Astrocyte (in vitro differentiated cells and primary cell): Measurements from ENCODE around the gene ST6GALNAC2. TPM values are rescaled to one million over a fixed set of nuclear protein-coding genes. Genes with fewer than 3 reads are reported as not detected.

Experiments
- DNase-seq: peaks from one replicate; pipeline ENCODE4 v3.0.0-alpha.2; 2010; ENCODE audit warnings: low read depth
- FAIRE-seq: peaks from 2 replicates; lab custom pipeline; 2011; peaks lifted over from hg19 to GRCh38; lab: Jason Lieb, UNC
- H2AFZ ChIP-seq: 2 replicates; pipeline ENCODE4 v1.6.0; 2012; ENCODE audit warnings: low read depth, low read length, inconsistent platforms
- H3K27ac ChIP-seq: 2 replicates; pipeline ENCODE4 v1.5.1; 2011; ENCODE audit warnings: low read depth, low read length, inconsistent platforms
- H3K27me3 ChIP-seq: 2 replicates; pipeline ENCODE4 v1.6.0; 2011; ENCODE audit warnings: low read length, inconsistent platforms; ENCODE audit not compliant: insufficient read depth
- H3K36me3 ChIP-seq: 2 replicates; pipeline ENCODE4 v1.5.1; 2011; ENCODE audit warnings: low read length, inconsistent platforms; ENCODE audit not compliant: insufficient read depth
- H3K4me1 ChIP-seq: 2 replicates; pipeline ENCODE4 v1.5.1; 2011; ENCODE audit warnings: low read length, inconsistent platforms; ENCODE audit not compliant: insufficient read depth
- H3K4me2 ChIP-seq: 2 replicates; pipeline ENCODE4 v1.6.0; 2012; ENCODE audit warnings: low read length, inconsistent platforms
- H3K4me3 ChIP-seq: 2 replicates; pipeline ENCODE4 v1.5.1; 2011; ENCODE audit warnings: low read depth, mild to moderate bottlenecking, low read length, inconsistent platforms; ENCODE audit not compliant: insufficient read depth
- H3K79me2 ChIP-seq: 2 replicates; pipeline ENCODE4 v1.6.0; 2012; ENCODE audit warnings: mild to moderate bottlenecking, low read length, inconsistent platforms; ENCODE audit not compliant: insufficient read depth
- H3K9ac ChIP-seq: 2 replicates; pipeline ENCODE4 v1.6.0; 2012; ENCODE audit warnings: mild to moderate bottlenecking, low read length, inconsistent platforms
- H3K9me3 ChIP-seq: 2 replicates; pipeline ENCODE4 v1.5.1; 2012; ENCODE audit warnings: low read depth, mild to moderate bottlenecking, low read length, inconsistent platforms; ENCODE audit not compliant: insufficient read depth
- H4K20me1 ChIP-seq: 2 replicates; pipeline ENCODE4 v1.6.0; 2012; ENCODE audit warnings: low read length, inconsistent platforms; ENCODE audit not compliant: insufficient read depth
- H3K27ac Mint-ChIP-seq: one replicate; pipeline ENCODE4 v1.8.0; 2021; ENCODE audit warnings: mild to moderate bottlenecking, mixed read lengths; ENCODE audit not compliant: unreplicated experiment
- H3K27me3 Mint-ChIP-seq: one replicate; pipeline ENCODE4 v1.8.0; 2021; ENCODE audit warnings: low read depth, mixed read lengths; ENCODE audit not compliant: unreplicated experiment
- H3K36me3 Mint-ChIP-seq: one replicate; pipeline ENCODE4 v1.8.0; 2021; ENCODE audit warnings: low read depth, mixed read lengths; ENCODE audit not compliant: unreplicated experiment
- H3K4me1 Mint-ChIP-seq: one replicate; pipeline ENCODE4 v1.8.0; 2021; ENCODE audit warnings: low read depth, mixed read lengths; ENCODE audit not compliant: unreplicated experiment
- H3K4me3 Mint-ChIP-seq: one replicate; pipeline ENCODE4 v1.8.0; 2021; ENCODE audit warnings: mild to moderate bottlenecking, moderate library complexity, mixed read lengths; ENCODE audit not compliant: unreplicated experiment
- H3K9me3 Mint-ChIP-seq: one replicate; pipeline ENCODE4 v1.8.0; 2021; ENCODE audit warnings: mild to moderate bottlenecking, mixed read lengths; ENCODE audit not compliant: unreplicated experiment
- EZH2 ChIP-seq: IDR thresholded peaks from 2 replicates; pipeline ENCODE4 v1.6.1; 2012; ENCODE audit warnings: mild to moderate bottlenecking, low read length, inconsistent platforms; ENCODE audit not compliant: insufficient read depth
- total RNA-seq: library from RNA; stranded (reverse); gene quantifications from 2 replicates; pipeline ENCODE4 v1.2.1, GENCODE V29; 2021
- TF ChIP-seq, protein P1 (sequence below): IDR thresholded peaks from 2 replicates; pipeline ENCODE4 v1.5.1; 2011; ENCODE audit warnings: low read depth, mild to moderate bottlenecking, inconsistent platforms, low read length, moderate library complexity; ENCODE audit not compliant: insufficient read depth

Gene ST6GALNAC2
- total RNA-seq, 1 donor from 2014 or later, result 0.79 TPM

DNA sequence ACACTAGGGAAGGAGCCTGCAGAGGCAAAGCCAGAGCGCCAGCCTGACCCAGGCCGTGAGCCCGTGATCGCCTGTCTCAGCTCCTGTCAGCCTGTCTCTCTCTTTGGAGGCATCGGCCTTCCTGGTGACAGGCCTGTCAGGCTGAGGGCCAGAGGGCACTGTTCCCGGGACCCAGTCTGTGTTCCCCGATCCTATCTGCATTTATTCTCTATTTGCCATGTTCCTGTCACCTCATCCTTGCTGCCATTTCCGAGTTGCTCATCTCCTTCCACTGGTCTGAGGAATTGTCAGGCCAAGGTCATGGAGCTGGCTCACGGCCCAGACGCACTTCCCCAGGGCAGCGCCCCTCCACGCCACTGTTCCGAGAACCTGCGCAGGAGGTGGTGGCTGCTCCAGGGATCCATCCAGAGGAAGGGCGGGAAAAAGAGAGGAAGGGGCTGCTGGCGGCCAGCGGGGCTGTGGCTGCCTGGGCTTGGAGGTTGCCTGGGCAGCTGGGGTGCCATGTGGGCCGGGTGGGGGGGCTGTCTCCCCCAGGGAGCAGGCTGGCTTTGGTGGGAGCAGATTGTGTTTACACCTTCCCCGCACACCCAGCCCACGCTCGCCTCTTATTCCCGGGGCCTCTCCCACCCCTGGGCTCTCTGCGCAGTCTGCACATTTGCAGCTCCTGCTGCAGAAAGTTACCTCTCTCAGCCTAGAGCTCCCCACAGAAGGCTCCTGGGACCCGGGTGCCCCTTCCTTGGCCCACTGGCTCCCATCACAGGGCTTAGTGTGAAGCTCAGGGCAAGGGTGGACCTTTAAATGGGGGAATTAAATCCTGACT is 40.9 kb downstream of the ST6GALNAC2 start:
- H2AFZ ChIP-seq, result peak overlapping the region; percentile 16
- H3K79me2 ChIP-seq, result no peaks in the 10 kb centered on the region
- TF ChIP-seq EZH2, result no peak
- TF ChIP-seq, protein P1, sequence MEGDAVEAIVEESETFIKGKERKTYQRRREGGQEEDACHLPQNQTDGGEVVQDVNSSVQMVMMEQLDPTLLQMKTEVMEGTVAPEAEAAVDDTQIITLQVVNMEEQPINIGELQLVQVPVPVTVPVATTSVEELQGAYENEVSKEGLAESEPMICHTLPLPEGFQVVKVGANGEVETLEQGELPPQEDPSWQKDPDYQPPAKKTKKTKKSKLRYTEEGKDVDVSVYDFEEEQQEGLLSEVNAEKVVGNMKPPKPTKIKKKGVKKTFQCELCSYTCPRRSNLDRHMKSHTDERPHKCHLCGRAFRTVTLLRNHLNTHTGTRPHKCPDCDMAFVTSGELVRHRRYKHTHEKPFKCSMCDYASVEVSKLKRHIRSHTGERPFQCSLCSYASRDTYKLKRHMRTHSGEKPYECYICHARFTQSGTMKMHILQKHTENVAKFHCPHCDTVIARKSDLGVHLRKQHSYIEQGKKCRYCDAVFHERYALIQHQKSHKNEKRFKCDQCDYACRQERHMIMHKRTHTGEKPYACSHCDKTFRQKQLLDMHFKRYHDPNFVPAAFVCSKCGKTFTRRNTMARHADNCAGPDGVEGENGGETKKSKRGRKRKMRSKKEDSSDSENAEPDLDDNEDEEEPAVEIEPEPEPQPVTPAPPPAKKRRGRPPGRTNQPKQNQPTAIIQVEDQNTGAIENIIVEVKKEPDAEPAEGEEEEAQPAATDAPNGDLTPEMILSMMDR, result no peak
- no peak overlapping the region for H3K4me3 ChIP-seq
- no peak overlapping the region for H3K27ac ChIP-seq
- no peak for FAIRE-seq
- H3K4me2 ChIP-seq, result peak overlapping the region; percentile 24
- peaks cover 45% of the 10 kb centered on the region for H3K4me1 ChIP-seq
- Mint-ChIP-seq H3K27ac (no peak overlapping the region), H3K36me3 (peaks cover 2% of the 10 kb centered on the region), H3K4me3 (no peak overlapping the region), H3K9me3 (no peaks in the 10 kb centered on the region), H3K27me3 (peaks cover 23% of the 10 kb centered on the region), H3K4me1 (peaks cover 33% of the 10 kb centered on the region)
- no peaks in the 10 kb centered on the region for H4K20me1 ChIP-seq
- DNase-seq, result no peak
- H3K36me3 ChIP-seq, result no peaks in the 10 kb centered on the region
- H3K27me3 ChIP-seq, result peaks cover 7% of the 10 kb centered on the region
- H3K9ac ChIP-seq, result peak overlapping the region; percentile 3
- H3K9me3 ChIP-seq, result no peaks in the 10 kb centered on the region

DNA sequence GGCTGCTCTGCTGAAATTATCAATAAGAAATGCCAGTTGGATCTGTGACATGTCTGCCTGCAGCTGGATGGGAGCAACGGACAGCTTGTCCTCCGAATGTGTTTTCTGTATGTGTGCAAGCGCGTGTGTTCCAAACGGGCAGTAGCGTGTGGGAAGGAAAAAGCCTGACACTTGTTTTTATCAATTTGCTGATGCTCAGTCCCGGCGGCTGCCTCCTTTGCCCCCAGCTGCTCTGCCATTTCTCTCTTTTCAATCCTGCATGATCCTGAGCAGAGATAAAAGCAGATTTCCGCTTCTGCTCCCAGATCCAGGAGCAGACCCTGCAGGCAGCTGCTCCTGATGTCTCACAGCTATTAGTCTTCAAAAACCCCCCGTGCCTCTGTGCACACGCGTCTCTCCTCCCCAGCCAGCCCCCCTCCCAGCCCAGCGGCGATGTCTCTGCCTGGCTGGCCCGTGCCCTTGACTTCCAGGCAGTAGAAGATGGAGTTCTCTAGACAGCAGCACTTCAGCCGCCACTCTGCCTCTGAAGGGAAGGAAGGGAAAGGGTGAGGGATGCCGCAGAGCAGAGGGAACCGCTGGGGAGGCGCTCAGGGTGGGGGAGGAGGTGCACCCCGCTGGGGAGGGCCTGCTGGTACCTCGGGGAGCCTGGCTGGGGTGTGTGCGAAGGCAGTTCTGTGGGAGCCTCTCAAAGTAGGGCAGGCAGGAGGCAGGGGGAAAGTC is 41.7 kb downstream of the ST6GALNAC2 start:
- H3K4me1 ChIP-seq, result peaks cover 45% of the 10 kb centered on the region
- H3K27me3 ChIP-seq, result peaks cover 10% of the 10 kb centered on the region
- DNase-seq, result no peak
- H3K4me3 ChIP-seq, result no peak overlapping the region
- peak overlapping the region; percentile 16 for H2AFZ ChIP-seq
- no peak for FAIRE-seq
- Mint-ChIP-seq H3K9me3 (no peaks in the 10 kb centered on the region), H3K36me3 (peaks cover 2% of the 10 kb centered on the region), H3K4me3 (peak overlapping the region; percentile 7), H3K27ac (peak overlapping the region; percentile 24), H3K27me3 (peaks cover 26% of the 10 kb centered on the region), H3K4me1 (peaks cover 30% of the 10 kb centered on the region)
- peak overlapping the region; percentile 24 for H3K4me2 ChIP-seq
- no peaks in the 10 kb centered on the region for H3K9me3 ChIP-seq
- H3K9ac ChIP-seq, result peak overlapping the region; percentile 3
- TF ChIP-seq EZH2, result no peak
- TF ChIP-seq, protein P1, result no peak
- H3K79me2 ChIP-seq, result no peaks in the 10 kb centered on the region
- no peak overlapping the region for H3K27ac ChIP-seq
- no peaks in the 10 kb centered on the region for H3K36me3 ChIP-seq
- H4K20me1 ChIP-seq, result no peaks in the 10 kb centered on the region
